Measurements from ENCODE around the gene SPTBN1. TPM values are rescaled to one million over a fixed set of nuclear protein-coding genes. Genes with fewer than 3 reads are reported as not detected.
"Not testable (repeated sequence)": the region's sequence is repeated elsewhere in the genome, so short reads cannot be mapped to it uniquely, and the experiment has no call there.

SPTBN1 gene
- total and polyA plus RNA-seq, 5 experiments from 2014 or later: 15.9 to 190 (median 80.4) TPM

DNA sequence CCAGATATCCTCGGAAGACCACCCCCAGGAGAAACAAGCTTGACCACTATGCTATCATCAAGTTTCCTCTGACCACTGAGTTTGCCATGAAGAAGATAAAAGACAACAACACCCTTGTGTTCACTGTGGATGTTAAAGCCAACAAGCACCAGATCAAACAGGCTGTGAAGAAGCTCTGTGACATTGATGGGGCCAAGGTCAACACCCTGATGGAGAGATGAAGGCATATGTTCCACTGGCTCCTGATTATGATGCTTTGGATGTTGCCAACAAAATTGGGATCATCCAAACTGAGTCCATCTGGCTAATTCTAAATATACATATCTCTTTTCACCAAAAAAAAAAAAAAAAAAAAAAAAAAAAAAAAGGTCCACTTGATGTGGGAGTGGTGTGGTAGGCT is 73.4 kb downstream of the SPTBN1 start:
- H3K27me3 Mint-ChIP-seq, H3K4me3 Mint-ChIP-seq, H3K36me3 Mint-ChIP-seq, ATAC-seq, H3K9me3 Mint-ChIP-seq, DNase-seq, POLR2A ChIA-PET: not testable (repeated sequence)
- peak overlapping the region in 2 of 10 donors; percentile 5 to 53 for H3K27ac Mint-ChIP-seq
- peaks cover 2 to 12% (median 6%) of the 10 kb centered on the region in 4 donors for H3K4me1 Mint-ChIP-seq

DNA sequence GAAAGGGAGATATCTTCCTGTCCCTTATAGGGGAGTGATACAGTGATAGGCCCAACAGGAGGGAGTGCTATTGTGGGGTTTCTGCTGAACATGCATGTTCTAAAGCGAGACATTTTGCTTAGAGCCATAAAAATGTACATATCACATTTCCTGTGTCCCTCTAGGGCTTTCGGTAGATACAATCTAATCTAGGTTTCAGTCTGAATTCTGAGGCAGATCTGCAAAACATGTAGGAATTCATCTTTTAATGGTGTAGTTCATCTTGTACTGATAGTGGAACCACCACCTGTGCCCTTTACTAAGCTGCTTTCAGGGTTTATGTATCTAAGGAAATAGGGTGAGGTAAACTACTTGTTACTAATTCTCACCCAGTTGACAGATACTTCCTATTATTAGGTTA is 73.8 kb downstream of the SPTBN1 start:
- peak overlapping the region in 1 of 10 donors; percentile 53 for H3K27ac Mint-ChIP-seq
- ATAC-seq: peak in 1 of 2 donors; percentile 25
- no peaks in the 10 kb centered on the region for H3K9me3 Mint-ChIP-seq

DNA sequence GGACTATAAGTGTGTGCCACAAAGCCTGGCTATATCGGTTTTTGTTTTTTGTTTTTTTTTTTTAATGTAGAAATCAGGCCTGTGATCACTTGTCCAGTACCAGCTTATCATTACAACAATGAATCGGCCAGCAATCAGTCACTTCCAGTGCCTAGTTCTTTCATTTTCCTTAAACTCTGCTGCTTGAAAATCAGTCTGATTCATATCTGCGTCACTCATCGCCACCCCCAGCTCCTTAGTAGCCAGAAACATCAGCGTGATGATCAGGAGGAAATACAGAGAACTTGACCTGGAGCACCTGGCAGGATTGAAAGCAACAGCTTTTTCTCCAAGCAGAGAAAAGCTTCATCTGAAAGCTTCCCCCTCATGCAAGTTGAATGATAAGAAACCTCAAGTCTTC is 75.4 kb downstream of the SPTBN1 start:
- Mint-ChIP-seq H3K27ac (peak overlapping the region in 1 of 10 donors; percentile 42), H3K9me3 (no peaks in the 10 kb centered on the region), H3K4me3 (no peak overlapping the region), H3K4me1 (peaks cover 4 to 12% (median 5%) of the 10 kb centered on the region in 4 donors), H3K36me3 (no peaks in the 10 kb centered on the region), H3K27me3 (no peaks in the 10 kb centered on the region)
- DNase-seq: no peak
- ATAC-seq: no peak
- POLR2A ChIA-PET: interaction anchor here (1.0 kb wide), 1 partner anchor 87 kb away, joined by 3 read pairs; no protein-coding TSS in a partner anchor

More for the DNA sequence above, 73.8 kb downstream of the SPTBN1 start:
- no peak for DNase-seq
- Mint-ChIP-seq H3K36me3 (no peaks in the 10 kb centered on the region), H3K4me1 (peaks cover 4 to 12% (median 5%) of the 10 kb centered on the region in 4 donors), H3K4me3 (no peak overlapping the region), H3K27me3 (no peaks in the 10 kb centered on the region)
- POLR2A ChIA-PET: no interaction called here

DNA sequence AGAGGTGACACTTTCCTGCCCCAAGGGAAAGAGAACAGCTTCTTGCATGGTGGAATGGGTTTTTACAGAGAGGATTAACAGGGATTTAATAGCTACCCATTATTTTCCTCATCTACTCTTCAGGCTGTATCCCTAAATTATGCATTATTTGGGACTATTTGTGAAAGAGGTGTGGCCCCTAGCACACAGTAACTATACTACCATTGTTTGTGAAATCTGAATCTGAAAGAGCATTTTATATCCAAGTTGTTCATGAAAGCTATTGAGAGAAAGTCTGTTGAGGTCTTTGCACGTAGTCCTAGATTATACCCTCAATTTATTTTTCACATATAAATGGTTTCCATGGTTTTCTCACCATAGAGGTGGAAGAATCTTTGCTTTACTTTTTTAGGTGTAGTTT is 78.1 kb downstream of the SPTBN1 start:
- POLR2A ChIA-PET: no interaction called here
- Mint-ChIP-seq H3K36me3 (no peaks in the 10 kb centered on the region), H3K27ac (no peak overlapping the region), H3K4me1 (peaks cover 4 to 6% (median 5%) of the 10 kb centered on the region in 4 donors), H3K27me3 (peaks cover 0 to 2% (median 0%) of the 10 kb centered on the region in 5 donors), H3K4me3 (no peak overlapping the region), H3K9me3 (no peaks in the 10 kb centered on the region)
- ATAC-seq: no peak
- DNase-seq: no peak

DNA sequence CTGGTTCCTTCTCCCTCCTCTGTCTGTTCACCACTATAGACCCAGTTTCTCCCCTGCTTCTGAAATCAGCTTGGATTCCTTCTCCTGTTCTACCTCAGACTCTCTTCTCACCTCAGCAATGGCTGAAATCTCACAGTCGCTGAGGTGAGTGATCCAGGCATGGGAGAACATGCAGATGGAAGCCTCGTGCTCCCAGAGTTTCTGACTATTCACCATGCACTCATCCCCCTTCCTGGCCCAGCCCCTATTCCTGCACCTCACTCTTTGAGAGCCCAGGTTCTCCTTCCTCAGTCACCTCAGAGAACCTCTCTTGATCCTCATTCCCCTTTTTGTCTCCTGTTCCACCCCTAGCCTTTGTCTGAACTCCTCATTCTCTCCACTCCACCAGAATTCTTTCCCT is 78.5 kb downstream of the SPTBN1 start:
- POLR2A ChIA-PET: no interaction called here
- Mint-ChIP-seq H3K4me1 (peaks cover 1 to 6% (median 4%) of the 10 kb centered on the region in 4 donors), H3K27me3 (peaks cover 0 to 2% (median 0%) of the 10 kb centered on the region in 5 donors), H3K36me3 (no peaks in the 10 kb centered on the region), H3K4me3 (no peak overlapping the region), H3K9me3 (no peaks in the 10 kb centered on the region), H3K27ac (peak overlapping the region in 1 of 10 donors; percentile 7)
- DNase-seq: no peak
- ATAC-seq: no peak

DNA sequence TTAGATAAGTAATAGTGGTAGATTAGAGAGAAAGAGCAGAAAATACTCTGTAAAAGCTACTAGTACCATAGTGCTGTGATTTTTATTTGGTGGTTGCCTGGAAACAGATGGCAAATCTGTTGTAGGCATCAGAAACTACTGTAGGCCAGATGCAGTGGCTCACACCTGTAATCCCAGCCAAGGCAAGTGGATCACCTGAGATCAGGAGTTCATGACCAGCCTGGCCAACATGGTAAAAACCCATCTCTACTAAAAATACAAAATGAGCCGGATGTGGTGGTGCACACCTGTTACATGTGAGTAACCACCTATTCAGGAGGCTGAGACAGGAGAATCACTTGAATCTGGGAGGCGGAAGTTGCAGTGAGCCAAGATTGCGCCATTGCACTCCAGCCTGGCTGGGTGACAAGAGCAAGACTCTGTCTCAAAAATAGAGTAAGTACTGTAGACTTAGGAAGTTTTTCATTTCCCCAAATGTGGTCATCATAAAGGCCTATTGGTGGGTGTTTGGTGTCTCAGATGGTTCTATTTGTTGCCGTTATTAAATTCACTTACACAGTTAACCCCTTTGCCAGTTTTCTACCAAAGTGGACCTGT is 79.6 kb downstream of the SPTBN1 start:
- H3K27ac Mint-ChIP-seq: peak overlapping the region in 1 of 10 donors; percentile 10
- H3K4me3 Mint-ChIP-seq: no peak overlapping the region
- H3K4me1 Mint-ChIP-seq: peaks cover 0 to 6% (median 0%) of the 10 kb centered on the region in 4 donors
- POLR2A ChIA-PET: interaction anchor here (0.9 to 1.6 kb wide), 2 partner anchors 12 to 24 kb away, joined by 3 to 4 read pairs; no protein-coding TSS in a partner anchor
- peaks cover 0 to 2% (median 0%) of the 10 kb centered on the region in 5 donors for H3K27me3 Mint-ChIP-seq
- H3K36me3 Mint-ChIP-seq: no peaks in the 10 kb centered on the region
- no peaks in the 10 kb centered on the region for H3K9me3 Mint-ChIP-seq
- ATAC-seq (no peak), DNase-seq (no peak)

DNA sequence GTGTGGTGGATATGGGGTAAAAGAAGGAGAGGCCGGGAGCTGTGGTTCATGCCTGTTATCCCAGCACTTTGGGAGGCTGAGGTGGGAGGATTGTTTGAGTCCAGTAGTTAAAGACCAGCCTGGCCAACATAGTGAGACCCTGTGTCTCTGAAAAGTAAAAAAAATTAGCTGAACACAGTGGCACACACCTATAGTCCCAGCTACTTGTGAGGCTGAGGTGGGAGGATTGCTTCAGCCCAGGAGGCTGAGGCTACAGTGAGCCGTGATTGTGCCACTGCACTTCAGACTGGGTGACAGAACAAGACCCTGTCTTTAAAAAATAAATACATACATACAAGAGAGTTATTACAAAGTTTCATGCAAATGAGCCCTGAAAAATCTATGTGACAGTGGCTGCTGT is 80.6 kb downstream of the SPTBN1 start:
- Mint-ChIP-seq H3K9me3 (no peaks in the 10 kb centered on the region), H3K36me3 (no peaks in the 10 kb centered on the region), H3K4me3 (no peak overlapping the region), H3K4me1 (peaks cover 0 to 6% (median 0%) of the 10 kb centered on the region in 4 donors), H3K27ac (no peak overlapping the region), H3K27me3 (peaks cover 0 to 2% (median 0%) of the 10 kb centered on the region in 5 donors)
- DNase-seq (no peak), ATAC-seq (no peak)
- POLR2A ChIA-PET: interaction anchor here (0.9 kb wide), 1 partner anchor 23 kb away, joined by 3 read pairs; no protein-coding TSS in a partner anchor

DNA sequence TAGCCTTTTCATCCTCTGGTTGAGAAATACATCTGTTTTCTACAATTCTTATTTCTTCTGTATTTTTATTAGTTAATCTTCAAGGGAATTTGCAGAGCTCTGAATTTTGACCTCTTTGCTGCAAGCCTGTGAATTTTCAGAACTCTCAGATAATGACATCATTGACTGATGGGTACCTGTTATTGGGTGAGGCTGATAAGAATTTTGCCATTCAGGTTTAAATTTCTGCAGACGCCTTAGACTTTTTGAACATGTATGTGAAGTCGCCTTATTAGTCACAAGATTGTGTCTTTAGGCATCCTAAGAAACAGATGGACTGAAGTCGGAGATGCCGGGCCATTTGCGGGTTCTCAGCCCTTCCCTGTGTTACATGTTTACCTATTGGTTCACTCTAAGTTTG is 82.4 kb downstream of the SPTBN1 start:
- no peak overlapping the region for H3K27ac Mint-ChIP-seq
- no peaks in the 10 kb centered on the region for H3K9me3 Mint-ChIP-seq
- POLR2A ChIA-PET: no interaction called here
- no peak for ATAC-seq
- H3K27me3 Mint-ChIP-seq: peaks cover 0 to 2% (median 0%) of the 10 kb centered on the region in 5 donors
- peaks cover 0 to 6% (median 0%) of the 10 kb centered on the region in 4 donors for H3K4me1 Mint-ChIP-seq
- no peak overlapping the region for H3K4me3 Mint-ChIP-seq
- no peaks in the 10 kb centered on the region for H3K36me3 Mint-ChIP-seq
- DNase-seq: no peak

DNA sequence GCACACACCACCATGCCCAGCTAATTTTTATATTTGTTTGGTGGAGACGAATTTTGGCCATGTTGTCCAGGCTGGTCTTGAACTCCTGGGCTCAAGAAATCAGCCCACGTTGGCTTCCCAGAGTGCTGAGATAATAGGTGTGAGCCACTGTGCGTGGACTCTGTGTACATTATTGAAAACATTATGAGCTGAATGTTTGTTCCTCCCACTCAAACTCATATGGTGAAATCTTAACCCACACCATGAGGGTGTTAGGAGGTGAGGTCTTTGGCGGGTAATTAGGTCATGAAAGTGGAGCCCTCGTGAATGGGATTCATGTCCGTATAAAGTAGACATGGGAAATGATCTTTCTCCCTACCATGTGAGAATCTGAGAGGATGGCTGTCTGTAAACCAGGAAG is 83.6 kb downstream of the SPTBN1 start:
- peaks cover 0 to 6% (median 0%) of the 10 kb centered on the region in 4 donors for H3K4me1 Mint-ChIP-seq
- POLR2A ChIA-PET: interaction anchor here (0.7 kb wide), 1 partner anchor 23 kb away, joined by 7 read pairs; no protein-coding TSS in a partner anchor
- no peak for DNase-seq
- no peak overlapping the region for H3K27ac Mint-ChIP-seq
- no peaks in the 10 kb centered on the region for H3K36me3 Mint-ChIP-seq
- no peak for ATAC-seq
- H3K27me3 Mint-ChIP-seq: peaks cover 0 to 2% (median 0%) of the 10 kb centered on the region in 5 donors
- no peaks in the 10 kb centered on the region for H3K9me3 Mint-ChIP-seq
- no peak overlapping the region for H3K4me3 Mint-ChIP-seq

DNA sequence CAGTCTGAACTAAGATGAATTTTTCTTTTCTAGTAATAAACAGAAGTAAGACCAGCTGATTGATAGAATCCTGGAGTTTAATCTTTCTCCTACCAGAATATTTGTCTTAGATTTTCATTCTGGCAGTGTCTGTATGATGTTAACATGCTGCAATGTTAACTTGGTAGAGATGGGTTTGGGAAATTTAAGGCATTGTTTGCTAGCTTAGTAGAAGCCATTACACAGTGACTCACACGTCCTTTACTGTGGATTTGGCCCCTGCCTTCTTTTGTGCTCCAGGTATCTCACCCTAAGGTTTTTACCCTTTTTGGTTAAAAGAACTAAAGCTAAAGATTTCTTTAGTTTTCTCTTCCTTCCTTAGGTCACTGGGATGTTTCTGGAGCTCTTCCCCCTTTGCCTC is 84.1 kb downstream of the SPTBN1 start:
- POLR2A ChIA-PET: no interaction called here

DNA sequence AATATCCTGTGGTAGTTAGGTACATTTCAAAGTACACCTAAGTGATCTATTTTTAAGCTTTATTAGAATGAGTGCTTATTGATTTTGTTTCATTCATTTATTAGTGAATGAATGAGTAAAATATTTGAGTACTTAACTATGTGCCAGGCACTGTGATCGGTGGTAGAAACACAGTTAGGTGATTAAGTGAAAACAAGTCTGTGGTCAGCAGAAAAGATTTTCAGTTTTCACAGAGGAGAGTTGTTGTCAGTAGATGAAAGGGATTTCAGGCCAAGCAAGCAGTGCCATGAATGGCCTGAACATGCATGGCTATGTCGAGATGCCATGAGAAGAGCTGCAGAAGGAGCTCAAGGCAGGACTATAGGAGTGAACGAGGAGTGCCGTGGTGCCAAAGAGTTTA is 85.9 kb downstream of the SPTBN1 start:
- Mint-ChIP-seq H3K4me1 (peaks cover 0 to 5% (median 2%) of the 10 kb centered on the region in 4 donors), H3K4me3 (no peak overlapping the region), H3K36me3 (no peaks in the 10 kb centered on the region), H3K27me3 (peaks cover 0 to 2% (median 0%) of the 10 kb centered on the region in 5 donors), H3K27ac (no peak overlapping the region), H3K9me3 (peaks cover 0 to 2% (median 0%) of the 10 kb centered on the region in 9 donors)
- POLR2A ChIA-PET: no interaction called here
- ATAC-seq: no peak
- no peak for DNase-seq

More for the DNA sequence above, 84.1 kb downstream of the SPTBN1 start:
- ATAC-seq: no peak
- Mint-ChIP-seq H3K9me3 (peaks cover 0 to 2% (median 0%) of the 10 kb centered on the region in 9 donors), H3K4me3 (no peak overlapping the region), H3K27ac (peak overlapping the region in 1 of 10 donors; percentile 14), H3K27me3 (peaks cover 0 to 2% (median 0%) of the 10 kb centered on the region in 5 donors), H3K36me3 (no peaks in the 10 kb centered on the region), H3K4me1 (peaks cover 0 to 4% (median 0%) of the 10 kb centered on the region in 4 donors)
- DNase-seq: no peak

DNA sequence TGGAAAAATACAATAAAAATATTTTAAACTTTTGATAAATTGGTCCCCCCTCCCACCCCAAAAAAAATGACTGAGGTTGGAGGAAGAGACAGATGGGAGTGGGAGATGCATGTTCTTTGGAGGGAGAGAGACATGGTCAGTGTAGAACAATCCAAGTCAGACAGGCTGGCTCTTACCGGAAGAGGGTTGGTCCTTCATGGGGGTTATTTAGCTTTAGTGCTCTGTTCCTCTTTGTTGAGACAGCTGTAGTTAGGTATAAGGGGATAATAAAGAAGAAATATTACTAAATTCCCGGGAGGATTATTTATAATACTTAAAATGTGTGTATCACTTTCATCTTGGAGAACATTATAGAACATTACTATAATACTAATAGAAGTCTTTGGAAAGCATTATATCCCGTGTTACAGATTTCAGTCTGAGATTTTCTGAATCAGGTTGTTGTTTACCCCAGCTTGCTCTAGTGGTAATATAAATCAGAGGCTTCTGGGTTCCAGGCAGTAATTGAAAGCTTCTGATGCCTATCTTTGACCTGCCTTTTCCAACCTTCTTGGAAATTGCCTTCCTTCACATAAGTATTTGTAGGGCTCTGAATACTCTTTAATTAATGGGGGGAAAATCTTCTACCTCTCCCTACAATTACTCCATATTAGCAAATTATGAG is 87.7 kb downstream of the SPTBN1 start:
- peaks cover 0 to 2% (median 0%) of the 10 kb centered on the region in 9 donors for H3K9me3 Mint-ChIP-seq
- H3K27ac Mint-ChIP-seq: peak overlapping the region in 2 of 10 donors; percentile 9 to 69
- H3K27me3 Mint-ChIP-seq: no peaks in the 10 kb centered on the region
- POLR2A ChIA-PET: no interaction called here
- no peak overlapping the region for H3K4me3 Mint-ChIP-seq
- ATAC-seq: no peak
- DNase-seq: no peak
- H3K36me3 Mint-ChIP-seq: no peaks in the 10 kb centered on the region
- peaks cover 0 to 5% (median 3%) of the 10 kb centered on the region in 4 donors for H3K4me1 Mint-ChIP-seq
